GM19240 (cell line): ENCODE results near the gene PSAP.

Experiments used
- DNase-seq: peaks from one replicate; pipeline ENCODE4 v3.0.0; 2011; ENCODE audit warnings: low spot score; ENCODE audit not compliant: insufficient read length

Gene PSAP

GRCh38 chr10:71788954-71789353 is 62.1 kb downstream of the PSAP start:
- no peak for DNase-seq

GRCh38 chr10:71784679-71785272 is 66.3 kb downstream of the PSAP start:
- DNase-seq = no peak

- DNase-seq = no peak
Measured at GRCh38 chr10:71783917-71784678, 67.0 kb downstream of the PSAP start.

GRCh38 chr10:71782917-71783490 is 68.0 kb downstream of the PSAP start:
- DNase-seq = no peak

- no peak for DNase-seq
Measured at GRCh38 chr10:71782221-71782916, 68.7 kb downstream of the PSAP start.

GRCh38 chr10:71780719-71781118 is 70.3 kb downstream of the PSAP start:
- no peak for DNase-seq

- no peak for DNase-seq
Measured at GRCh38 chr10:71780156-71780555, 70.9 kb downstream of the PSAP start.

GRCh38 chr10:71779641-71780040 is 71.4 kb downstream of the PSAP start:
- no peak for DNase-seq

- DNase-seq = no peak
Measured at GRCh38 chr10:71778071-71778825, 72.8 kb downstream of the PSAP start.

GRCh38 chr10:71777213-71777985 is 73.7 kb downstream of the PSAP start:
- no peak for DNase-seq

GRCh38 chr10:71776481-71776925 is 74.5 kb downstream of the PSAP start:
- no peak for DNase-seq

GRCh38 chr10:71774916-71775702 is 75.9 kb downstream of the PSAP start:
- DNase-seq = no peak

- DNase-seq = peak; percentile 70
Measured at GRCh38 chr10:71773221-71773971, 77.7 kb downstream of the PSAP start, which contains the start of gene VSIR. VSIR (minus strand) TSS chr10:71773520; CDS start chr10:71773439, 81 bp downstream.

- DNase-seq = no peak
Measured at GRCh38 chr10:71772832-71773220, 78.2 kb downstream of the PSAP start.

GRCh38 chr10:71771821-71772617 is 79.0 kb downstream of the PSAP start:
- no peak for DNase-seq

GRCh38 chr10:71771204-71771603 is 79.8 kb downstream of the PSAP start:
- no peak for DNase-seq

GRCh38 chr10:71770789-71771188 is 80.3 kb downstream of the PSAP start:
- no peak for DNase-seq

GRCh38 chr10:71770255-71770654 is 80.8 kb downstream of the PSAP start:
- DNase-seq = no peak
